OCI-LY7 (cell line): ENCODE measurements around the gene PDE8B.

Experiments used
- EZH2phosphoT487 ChIP-seq: fragments of 200-600 bp; sonication (generic); IDR thresholded peaks from 2 replicates; pipeline ENCODE4 v1.6.1; 2018; ENCODE audit warnings: low read depth, borderline replicate concordance, mild to moderate bottlenecking, mixed run types, antibody characterized with exemption, low read length, moderate library complexity, mixed read lengths
- TF ChIP-seq, protein P1 (sequence below): fragments of 200-600 bp; sonication (generic); conservative IDR thresholded peaks from 2 replicates; pipeline ENCODE4 v1.5.1; 2014; ENCODE audit warnings: mild to moderate bottlenecking, antibody characterized with exemption, low read length, moderate library complexity, mixed read lengths

DNA sequence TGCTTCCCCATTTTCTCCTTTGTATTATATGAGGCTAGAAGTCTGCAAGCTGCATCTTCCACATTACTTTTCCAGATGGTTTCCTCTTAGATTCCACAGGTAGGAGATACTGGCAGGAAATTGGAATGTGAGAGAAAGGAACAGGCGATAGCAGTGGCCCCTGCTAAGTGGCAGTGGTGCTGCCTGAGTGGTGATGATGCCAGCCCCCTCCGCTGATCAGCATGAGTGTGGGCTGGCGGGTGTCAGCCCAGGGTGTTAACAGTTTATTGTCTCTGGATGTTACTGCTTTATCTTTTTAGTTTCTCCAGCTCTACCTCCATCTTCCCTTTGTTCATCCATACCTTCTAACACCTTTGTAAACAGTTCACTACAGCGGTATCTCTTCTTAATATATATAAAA, 13.2 kb downstream of the PDE8B start:
- TF ChIP-seq, protein P1, sequence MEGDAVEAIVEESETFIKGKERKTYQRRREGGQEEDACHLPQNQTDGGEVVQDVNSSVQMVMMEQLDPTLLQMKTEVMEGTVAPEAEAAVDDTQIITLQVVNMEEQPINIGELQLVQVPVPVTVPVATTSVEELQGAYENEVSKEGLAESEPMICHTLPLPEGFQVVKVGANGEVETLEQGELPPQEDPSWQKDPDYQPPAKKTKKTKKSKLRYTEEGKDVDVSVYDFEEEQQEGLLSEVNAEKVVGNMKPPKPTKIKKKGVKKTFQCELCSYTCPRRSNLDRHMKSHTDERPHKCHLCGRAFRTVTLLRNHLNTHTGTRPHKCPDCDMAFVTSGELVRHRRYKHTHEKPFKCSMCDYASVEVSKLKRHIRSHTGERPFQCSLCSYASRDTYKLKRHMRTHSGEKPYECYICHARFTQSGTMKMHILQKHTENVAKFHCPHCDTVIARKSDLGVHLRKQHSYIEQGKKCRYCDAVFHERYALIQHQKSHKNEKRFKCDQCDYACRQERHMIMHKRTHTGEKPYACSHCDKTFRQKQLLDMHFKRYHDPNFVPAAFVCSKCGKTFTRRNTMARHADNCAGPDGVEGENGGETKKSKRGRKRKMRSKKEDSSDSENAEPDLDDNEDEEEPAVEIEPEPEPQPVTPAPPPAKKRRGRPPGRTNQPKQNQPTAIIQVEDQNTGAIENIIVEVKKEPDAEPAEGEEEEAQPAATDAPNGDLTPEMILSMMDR = no peak
- TF ChIP-seq EZH2phosphoT487 = no peak
